Testis (tissue), 2 donors: Measurements from ENCODE around the gene CES1.

ENCODE experiments used
- POLR2A ChIP-seq: fragments of 450-650 bp; IDR thresholded peaks from one replicate; pipeline ENCODE4 v1.6.1; 2017; ENCODE audit warnings: antibody characterized with exemption, mild to moderate bottlenecking, moderate library complexity
- TF ChIP-seq, protein P1 (sequence below), 3 experiments: fragments of 450-650 bp in 2 of 3; fragments of 200-600 bp in 1 of 3; sonication (generic) in 1 of 3; IDR thresholded peaks; one replicate each; pipeline ENCODE4 v1.5.1; 2016 to 2019; ENCODE audit warnings: antibody characterized with exemption in 3 of 3, mild to moderate bottlenecking in 2 of 3, moderate library complexity in 1 of 3

DNA sequence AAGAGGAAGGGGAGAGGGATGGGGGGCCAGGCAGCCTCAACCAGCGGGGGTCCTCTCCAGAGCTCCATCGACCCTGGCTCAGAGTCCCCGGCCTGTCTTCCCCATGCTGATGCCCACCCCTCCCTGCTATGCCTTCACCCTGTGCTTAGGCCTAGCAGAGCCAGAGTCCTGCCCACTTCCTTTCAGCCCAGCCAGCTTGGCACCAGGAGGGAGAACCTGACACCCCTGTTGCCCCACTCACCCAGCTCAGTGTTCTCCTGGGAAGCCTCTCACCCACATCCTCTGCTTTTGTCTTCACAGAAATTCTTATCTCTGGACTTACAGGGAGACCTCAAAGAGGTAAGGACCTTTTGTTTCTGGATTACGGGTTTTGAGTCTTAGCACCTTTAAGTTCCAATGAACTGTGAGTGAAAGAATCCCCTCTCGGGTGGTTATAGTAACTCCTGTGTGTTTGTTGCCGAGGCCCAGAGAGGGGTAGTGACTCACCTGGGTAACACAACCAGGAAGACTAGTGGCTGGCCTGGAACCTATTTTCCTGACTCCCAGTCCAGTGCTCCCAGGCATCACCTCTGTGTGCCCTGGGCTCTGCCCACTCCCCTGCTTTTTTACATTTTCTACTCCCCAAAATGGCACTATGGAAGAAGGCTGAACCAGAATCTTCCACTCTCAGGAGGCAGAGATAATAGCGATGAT lies 53.3 kb downstream of the CES1 start:
- no peak for TF ChIP-seq POLR2A
- TF ChIP-seq, protein P1, sequence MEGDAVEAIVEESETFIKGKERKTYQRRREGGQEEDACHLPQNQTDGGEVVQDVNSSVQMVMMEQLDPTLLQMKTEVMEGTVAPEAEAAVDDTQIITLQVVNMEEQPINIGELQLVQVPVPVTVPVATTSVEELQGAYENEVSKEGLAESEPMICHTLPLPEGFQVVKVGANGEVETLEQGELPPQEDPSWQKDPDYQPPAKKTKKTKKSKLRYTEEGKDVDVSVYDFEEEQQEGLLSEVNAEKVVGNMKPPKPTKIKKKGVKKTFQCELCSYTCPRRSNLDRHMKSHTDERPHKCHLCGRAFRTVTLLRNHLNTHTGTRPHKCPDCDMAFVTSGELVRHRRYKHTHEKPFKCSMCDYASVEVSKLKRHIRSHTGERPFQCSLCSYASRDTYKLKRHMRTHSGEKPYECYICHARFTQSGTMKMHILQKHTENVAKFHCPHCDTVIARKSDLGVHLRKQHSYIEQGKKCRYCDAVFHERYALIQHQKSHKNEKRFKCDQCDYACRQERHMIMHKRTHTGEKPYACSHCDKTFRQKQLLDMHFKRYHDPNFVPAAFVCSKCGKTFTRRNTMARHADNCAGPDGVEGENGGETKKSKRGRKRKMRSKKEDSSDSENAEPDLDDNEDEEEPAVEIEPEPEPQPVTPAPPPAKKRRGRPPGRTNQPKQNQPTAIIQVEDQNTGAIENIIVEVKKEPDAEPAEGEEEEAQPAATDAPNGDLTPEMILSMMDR (IDR thresholded peaks at IDR 0.05), result no peak
